ENCODE measurements around the gene LYG1. TPM values are rescaled to one million over a fixed set of nuclear protein-coding genes. Genes with fewer than 3 reads are reported as not detected.
A peak's percentile ranks its signal among the peaks of the same experiment; 100 is the strongest.

Gene LYG1
- total and polyA plus RNA-seq, 2 of the 13 experiments (the other 11 are each of a cell fraction or from before 2014, with no cell fraction given), result 1.00 to 2.9 TPM

- TF ChIP-seq ZNF343 (CRISPR knock-in tag; IDR thresholded peaks at IDR 0.05) (peak; percentile 30), ZNF629 (CRISPR knock-in tag; conservative IDR thresholded peaks at IDR 0.05) (peak; percentile 36), NCOA5 (CRISPR knock-in tag; IDR thresholded peaks at IDR 0.05) (no peak), ZNF720 (CRISPR knock-in tag; IDR thresholded peaks at IDR 0.05) (no peak), HDAC6 (IDR thresholded peaks at IDR 0.05; ENCODE audit: low read depth, low read length) (no peak), ARNT2 (CRISPR knock-in tag; IDR thresholded peaks at IDR 0.05; ENCODE audit: low read depth) (peak; percentile 80), RBFOX2 (IDR thresholded peaks at IDR 0.05; ENCODE audit: low read depth, low read length) (peak; percentile 95), XRCC5 (optimal IDR thresholded peaks at IDR 0.05; ENCODE audit: low read length) (peak; percentile 98), ZGPAT (CRISPR knock-in tag; IDR thresholded peaks at IDR 0.05) (peak; percentile 84), CREB3 (CRISPR knock-in tag; IDR thresholded peaks at IDR 0.05) (0 out of 2 replicates have a peak, but pooled peaks have one; percentile 76), ZFYVE20 (CRISPR knock-in tag; IDR thresholded peaks at IDR 0.05; ENCODE audit: borderline replicate concordance, low read depth) (no peak), CERS6 (CRISPR knock-in tag; IDR thresholded peaks at IDR 0.05) (peak; percentile 7; the same call in 1 of the 2 replicates), SNAPC2 (CRISPR knock-in tag; IDR thresholded peaks at IDR 0.05) (peak; percentile 88; the same call in 1 of the 2 replicates), ZBTB21 (CRISPR knock-in tag; IDR thresholded peaks at IDR 0.05) (no peak), ZFP36L1 (CRISPR knock-in tag; IDR thresholded peaks at IDR 0.05) (0 out of 2 replicates have a peak, but pooled peaks have one; percentile 87), ZNF329 (CRISPR knock-in tag; IDR thresholded peaks at IDR 0.05; ENCODE audit: low read depth) (peak; percentile 70), EZH2 (conservative IDR thresholded peaks at IDR 0.05; ENCODE audit: low read depth, low read length) (no peak), MED8 (CRISPR knock-in tag; IDR thresholded peaks at IDR 0.05; ENCODE audit: insufficient replicate concordance) (peak; percentile 74), MXD1 (CRISPR knock-in tag; IDR thresholded peaks at IDR 0.05) (peak; percentile 96), KAT8 (CRISPR knock-in tag; IDR thresholded peaks at IDR 0.05) (peak; percentile 95), MIER3 (CRISPR knock-in tag; IDR thresholded peaks at IDR 0.05; ENCODE audit: borderline replicate concordance) (peak; percentile 94), ZNF234 (CRISPR knock-in tag; conservative IDR thresholded peaks at IDR 0.05) (no peak), RCOR2 (CRISPR knock-in tag; IDR thresholded peaks at IDR 0.05) (peak; percentile 55; the same call in 1 of the 2 replicates), ZNF574 (CRISPR knock-in tag; IDR thresholded peaks at IDR 0.05) (peak; percentile 99)
These were observed 36.4 kb upstream of the LYG1 start, which contains the start of gene EIF5B (continued) for GRCh38 chr2:99337113-99338028.
